H9 (cell line): ENCODE data around the gene TTC27. TPM values are rescaled to one million over a fixed set of nuclear protein-coding genes. Genes with fewer than 3 reads are reported as not detected.

ENCODE experiments used
- DNase-seq: peaks from one replicate; pipeline ENCODE4 v3.0.0-alpha.2; 2017
- H2AFZ ChIP-seq: one replicate; pipeline ENCODE4 v1.6.1; 2013; ENCODE audit warnings: mild to moderate bottlenecking, low read length, control low read depth, moderate library complexity
- H2AK5ac ChIP-seq: 2 replicates; pipeline ENCODE4 v1.6.1; 2013; ENCODE audit warnings: low read length, control low read depth, mixed read lengths; ENCODE audit not compliant: insufficient read length
- H2BK120ac ChIP-seq: one replicate; pipeline ENCODE4 v1.6.1; 2013; ENCODE audit warnings: low read depth, mild to moderate bottlenecking, low read length, control low read depth, inconsistent platforms; ENCODE audit not compliant: poor library complexity, severe bottlenecking
- H2BK12ac ChIP-seq: 2 replicates; pipeline ENCODE4 v1.6.1; 2013; ENCODE audit warnings: low read length, control low read depth, mixed read lengths, low read depth; ENCODE audit not compliant: insufficient read length
- H2BK15ac ChIP-seq: 2 replicates; pipeline ENCODE4 v1.6.1; 2013; ENCODE audit warnings: low read depth, low read length, control low read depth
- H2BK20ac ChIP-seq: one replicate; pipeline ENCODE4 v1.6.1; 2013; ENCODE audit warnings: low read depth, mild to moderate bottlenecking, low read length, control low read depth, inconsistent platforms; ENCODE audit not compliant: poor library complexity, severe bottlenecking
- H2BK5ac ChIP-seq: 2 replicates; pipeline ENCODE4 v1.6.1; 2013; ENCODE audit warnings: low read length, control low read depth, mixed read lengths; ENCODE audit not compliant: insufficient read length
- H3K14ac ChIP-seq: 2 replicates; pipeline ENCODE4 v1.6.1; 2013; ENCODE audit warnings: low read length, control low read depth; ENCODE audit not compliant: insufficient read depth
- H3K18ac ChIP-seq: 2 replicates; pipeline ENCODE4 v1.6.1; 2013; ENCODE audit warnings: low read depth, mild to moderate bottlenecking, mixed read lengths, low read length, control low read depth; ENCODE audit not compliant: insufficient read length
- H3K23ac ChIP-seq: 2 replicates; pipeline ENCODE4 v1.6.1; 2013; ENCODE audit warnings: low read length, control low read depth, mixed read lengths, low read depth; ENCODE audit not compliant: insufficient read length
- H3K23me2 ChIP-seq: 2 replicates; pipeline ENCODE4 v1.6.1; 2013; ENCODE audit warnings: low read depth, mild to moderate bottlenecking, mixed read lengths, low read length, control low read depth; ENCODE audit not compliant: insufficient read length, poor library complexity, severe bottlenecking
- H3K27ac ChIP-seq: 2 replicates; pipeline ENCODE4 v1.5.1; 2013; ENCODE audit warnings: low read length, control low read depth, mixed read lengths, low read depth; ENCODE audit not compliant: insufficient read length
- H3K27me3 ChIP-seq: 2 replicates; pipeline ENCODE4 v1.6.1; 2013; ENCODE audit warnings: low read length, control low read depth, inconsistent platforms; ENCODE audit not compliant: insufficient read depth
- H3K4ac ChIP-seq: 2 replicates; pipeline ENCODE4 v1.6.1; 2013; ENCODE audit warnings: low read depth, mild to moderate bottlenecking, control low read depth, inconsistent platforms, low read length, moderate library complexity
- H3K4me1 ChIP-seq: 2 replicates; pipeline ENCODE4 v1.6.1; 2013; ENCODE audit warnings: low read length, control low read depth, inconsistent platforms; ENCODE audit not compliant: insufficient read depth
- H3K4me2 ChIP-seq: 2 replicates; pipeline ENCODE4 v1.6.1; 2013; ENCODE audit warnings: low read length, control low read depth, mixed read lengths; ENCODE audit not compliant: insufficient read length, insufficient read depth
- H3K56ac ChIP-seq: 2 replicates; pipeline ENCODE4 v1.6.1; 2013; ENCODE audit warnings: low read depth, mild to moderate bottlenecking, mixed read lengths, low read length, control low read depth; ENCODE audit not compliant: insufficient read length
- H3K79me1 ChIP-seq: 2 replicates; pipeline ENCODE4 v1.6.1; 2013; ENCODE audit warnings: low read depth, mild to moderate bottlenecking, moderate library complexity, low read length, control low read depth, inconsistent platforms; ENCODE audit not compliant: insufficient read depth, poor library complexity, severe bottlenecking
- H3K79me2 ChIP-seq: 2 replicates; pipeline ENCODE4 v1.6.1; 2013; ENCODE audit warnings: low read length, control low read depth, inconsistent platforms; ENCODE audit not compliant: insufficient read depth
- H3K9ac ChIP-seq: 2 replicates; pipeline ENCODE4 v1.6.1; 2013; ENCODE audit warnings: low read length, control low read depth, mixed read lengths; ENCODE audit not compliant: insufficient read length; ENCODE audit errors: extremely low read depth
- H3K9me3 ChIP-seq: one replicate; pipeline ENCODE4 v1.6.1; 2013; ENCODE audit warnings: low read depth, low read length, inconsistent platforms; ENCODE audit not compliant: control insufficient read depth
- H3T11ph ChIP-seq: one replicate; pipeline ENCODE4 v1.6.1; 2013; ENCODE audit warnings: mild to moderate bottlenecking, low read length, control low read depth, inconsistent platforms
- H4K20me1 ChIP-seq: one replicate; pipeline ENCODE4 v1.6.1; 2013; ENCODE audit not compliant: control insufficient read depth, insufficient read length, insufficient read depth
- H4K5ac ChIP-seq: 2 replicates; pipeline ENCODE4 v1.6.1; 2013; ENCODE audit warnings: low read depth, mild to moderate bottlenecking, mixed read lengths, low read length, control low read depth; ENCODE audit not compliant: insufficient read length
- H4K8ac ChIP-seq: replicated peaks from 2 replicates; pipeline ENCODE4 v1.6.1; 2013; ENCODE audit warnings: low read length, control low read depth, mixed read lengths, low read depth; ENCODE audit not compliant: insufficient read length
- H4K91ac ChIP-seq: 2 replicates; pipeline ENCODE4 v1.6.1; 2013; ENCODE audit warnings: low read depth, mild to moderate bottlenecking, moderate library complexity, mixed read lengths, low read length, control low read depth; ENCODE audit not compliant: insufficient read length
- H3K27ac Mint-ChIP-seq, 3 experiments: 2 replicates in 2 of 3; 3 replicates in 1 of 3; pipeline ENCODE4 v1.8.0; 2020 to 2021; ENCODE audit warnings: mixed read lengths in 3 of 3, mild to moderate bottlenecking in 1 of 3, moderate library complexity in 1 of 3
- H3K27me3 Mint-ChIP-seq: 2 replicates; pipeline ENCODE4 v1.8.0; 2021; ENCODE audit warnings: low read depth, mild to moderate bottlenecking, moderate library complexity, mixed read lengths
- H3K36me3 Mint-ChIP-seq, 3 experiments: 2 replicates in 2 of 3; 3 replicates in 1 of 3; pipeline ENCODE4 v1.8.0; 2020 to 2021; ENCODE audit warnings: low read depth in 3 of 3, mixed read lengths in 3 of 3; ENCODE audit not compliant: insufficient read depth in 1 of 3
- H3K4me1 Mint-ChIP-seq, 2 experiments: 2 replicates each; pipeline ENCODE4 v1.8.0; 2020; ENCODE audit warnings: mixed read lengths in 2 of 2
- H3K4me3 Mint-ChIP-seq, 2 experiments: 2 replicates in 1 of 2; 3 replicates in 1 of 2; pipeline ENCODE4 v1.8.0; 2020 to 2021; ENCODE audit warnings: mild to moderate bottlenecking in 2 of 2, mixed read lengths in 2 of 2, moderate library complexity in 1 of 2
- H3K9me3 Mint-ChIP-seq, 2 experiments: 2 replicates in 1 of 2; 3 replicates in 1 of 2; pipeline ENCODE4 v1.8.0; 2020; ENCODE audit warnings: mild to moderate bottlenecking in 2 of 2, mixed read lengths in 2 of 2, moderate library complexity in 1 of 2
- WGBS: extraction: QIAGEN DNeasy Blood & Tissue Kit; methylation state at CpG from one replicate; pipeline ENCODE4 v1.1.7; 2013; ENCODE audit warnings: missing lambda C conversion rate, low lambda C conversion rate, mixed read lengths; ENCODE audit not compliant: insufficient read length; ENCODE audit errors: extremely low coverage; 5-methylcytosine and 5-hydroxymethylcytosine counted together
- total RNA-seq: library from RNA; stranded (reverse); gene quantifications from 2 replicates; pipeline ENCODE4 v1.2.1, GENCODE V29; 2021
- TF ChIP-seq, protein P1 (sequence below): fragments of 200-600 bp; sonication (generic); conservative IDR thresholded peaks from 3 replicates; pipeline ENCODE4 v1.8.0; 2021; ENCODE audit warnings: antibody characterized with exemption, mild to moderate bottlenecking

The TTC27 gene
- total RNA-seq, 1 experiment from 2014 or later = 26.0 TPM

DNA sequence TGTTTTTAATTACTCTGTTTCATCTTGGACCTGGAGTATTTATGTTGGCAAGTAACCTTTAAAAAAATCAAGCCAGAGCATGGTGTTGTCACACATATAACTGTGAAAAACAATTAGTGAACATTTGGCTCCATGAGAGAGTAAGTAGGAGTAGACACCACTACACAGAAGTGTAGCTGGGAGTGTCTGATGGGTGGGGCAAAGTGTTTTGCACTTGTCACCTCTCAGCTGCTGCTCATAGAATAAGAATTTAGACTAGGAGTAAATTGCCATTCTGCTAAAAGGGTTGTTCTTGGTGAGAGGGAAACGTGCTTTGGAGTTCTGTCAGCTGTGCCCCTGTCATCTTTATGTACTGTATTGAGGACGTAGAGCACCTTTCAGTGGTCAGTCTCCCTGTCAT, 114.5 kb downstream of the TTC27 start:
- no CpG with 5 or more reads among the region's 2 CpGs for WGBS
- Histone ChIP-seq H3K27me3 (no peaks in the 10 kb centered on the region), H4K20me1 (no peaks in the 10 kb centered on the region), H3K14ac (no peak overlapping the region), H3K23me2 (no peaks in the 10 kb centered on the region), H3K79me1 (no peaks in the 10 kb centered on the region), H4K5ac (no peak overlapping the region), H3K4me2 (no peak overlapping the region), H2BK12ac (no peak overlapping the region), H3K9me3 (no peaks in the 10 kb centered on the region), H3K9ac (no peak overlapping the region), H3K18ac (no peak overlapping the region), H3K27ac (no peak overlapping the region), H2BK5ac (no peak overlapping the region), H3K56ac (no peak overlapping the region), H3T11ph (no peak overlapping the region), H2BK20ac (no peak overlapping the region), H3K4me1 (no peaks in the 10 kb centered on the region), H2AFZ (no peak overlapping the region), H3K23ac (no peak overlapping the region), H2BK120ac (no peak overlapping the region), H2BK15ac (no peak overlapping the region), H3K79me2 (no peaks in the 10 kb centered on the region), H4K8ac (no peak overlapping the region), H4K91ac (no peak overlapping the region), H2AK5ac (no peak overlapping the region), H3K4ac (no peak overlapping the region)
- H3K27ac Mint-ChIP-seq = no peak overlapping the region
- H3K27me3 Mint-ChIP-seq = no peaks in the 10 kb centered on the region
- H3K4me3 Mint-ChIP-seq = no peak overlapping the region
- peaks cover 0 to 4% (median 0%) of the 10 kb centered on the region in 3 experiments; a peak in 2 of 7 replicates for H3K36me3 Mint-ChIP-seq
- TF ChIP-seq, protein P1, sequence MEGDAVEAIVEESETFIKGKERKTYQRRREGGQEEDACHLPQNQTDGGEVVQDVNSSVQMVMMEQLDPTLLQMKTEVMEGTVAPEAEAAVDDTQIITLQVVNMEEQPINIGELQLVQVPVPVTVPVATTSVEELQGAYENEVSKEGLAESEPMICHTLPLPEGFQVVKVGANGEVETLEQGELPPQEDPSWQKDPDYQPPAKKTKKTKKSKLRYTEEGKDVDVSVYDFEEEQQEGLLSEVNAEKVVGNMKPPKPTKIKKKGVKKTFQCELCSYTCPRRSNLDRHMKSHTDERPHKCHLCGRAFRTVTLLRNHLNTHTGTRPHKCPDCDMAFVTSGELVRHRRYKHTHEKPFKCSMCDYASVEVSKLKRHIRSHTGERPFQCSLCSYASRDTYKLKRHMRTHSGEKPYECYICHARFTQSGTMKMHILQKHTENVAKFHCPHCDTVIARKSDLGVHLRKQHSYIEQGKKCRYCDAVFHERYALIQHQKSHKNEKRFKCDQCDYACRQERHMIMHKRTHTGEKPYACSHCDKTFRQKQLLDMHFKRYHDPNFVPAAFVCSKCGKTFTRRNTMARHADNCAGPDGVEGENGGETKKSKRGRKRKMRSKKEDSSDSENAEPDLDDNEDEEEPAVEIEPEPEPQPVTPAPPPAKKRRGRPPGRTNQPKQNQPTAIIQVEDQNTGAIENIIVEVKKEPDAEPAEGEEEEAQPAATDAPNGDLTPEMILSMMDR = no peak
- H3K4me1 Mint-ChIP-seq = peaks cover 0 to 2% of the 10 kb centered on the region in 2 experiments; a peak in 1 of 4 replicates
- no peak for DNase-seq
- no peaks in the 10 kb centered on the region for H3K9me3 Mint-ChIP-seq
